ENCODE measurements around the gene AQP1.

DNA sequence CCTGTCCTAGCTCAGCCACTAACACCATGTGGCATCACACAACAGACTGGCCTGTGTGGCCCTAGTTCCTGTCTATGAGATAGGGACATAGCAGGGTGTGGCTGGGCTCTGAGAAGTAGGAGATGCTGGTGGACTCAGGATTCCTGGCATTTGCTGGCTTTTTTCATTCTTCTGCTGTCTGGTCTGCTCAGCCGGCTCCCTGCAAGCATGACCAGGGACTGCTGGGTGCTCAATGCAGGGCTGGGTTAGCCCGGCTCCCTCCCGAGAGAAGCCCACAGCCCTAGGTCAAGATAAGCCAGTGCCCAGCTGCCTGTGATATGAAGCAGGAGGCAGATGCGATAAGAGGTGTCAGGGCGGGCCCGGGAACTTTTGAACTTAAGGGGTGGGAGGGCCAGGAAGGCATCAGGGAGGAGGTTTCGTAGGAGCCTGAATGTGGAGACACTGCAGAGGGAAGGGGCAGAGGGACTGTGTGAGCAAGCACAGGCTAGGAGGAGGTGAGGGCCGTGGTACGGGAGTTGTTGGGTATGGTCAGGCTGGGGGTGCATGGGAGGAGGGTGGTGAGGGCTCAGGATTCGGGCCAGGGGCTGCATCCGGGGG, 3.5 kb downstream of the AQP1 start:
- TF ChIP-seq CTCF (conservative IDR thresholded peaks at IDR 0.05), result no peak
- no peak for TF ChIP-seq ZFX (IDR thresholded peaks at IDR 0.05)

Data from C4-2B (cell line).